Measurements from ENCODE around the gene NOL12. TPM values are rescaled to one million over a fixed set of nuclear protein-coding genes. Genes with fewer than 3 reads are reported as not detected.

The NOL12 gene
- total RNA-seq, 1 donor from 2014 or later = 28.2 TPM

- H3K36me3 ChIP-seq = peaks cover 0 to 8% of the 10 kb centered on the region in 2 donors
- peak overlapping the region; percentile 42 for H3K27ac ChIP-seq
- H3K4me3 ChIP-seq = no peak overlapping the region
- no peaks in the 10 kb centered on the region for H3K9me3 ChIP-seq
- TF ChIP-seq POLR2AphosphoS5 (IDR thresholded peaks at IDR 0.05; ENCODE audit: insufficient read depth in 1 of 2, low read depth in 1 of 2) = no peak
- no peak for TF ChIP-seq POLR2A (IDR thresholded peaks at IDR 0.05)
- TF ChIP-seq, protein P1, sequence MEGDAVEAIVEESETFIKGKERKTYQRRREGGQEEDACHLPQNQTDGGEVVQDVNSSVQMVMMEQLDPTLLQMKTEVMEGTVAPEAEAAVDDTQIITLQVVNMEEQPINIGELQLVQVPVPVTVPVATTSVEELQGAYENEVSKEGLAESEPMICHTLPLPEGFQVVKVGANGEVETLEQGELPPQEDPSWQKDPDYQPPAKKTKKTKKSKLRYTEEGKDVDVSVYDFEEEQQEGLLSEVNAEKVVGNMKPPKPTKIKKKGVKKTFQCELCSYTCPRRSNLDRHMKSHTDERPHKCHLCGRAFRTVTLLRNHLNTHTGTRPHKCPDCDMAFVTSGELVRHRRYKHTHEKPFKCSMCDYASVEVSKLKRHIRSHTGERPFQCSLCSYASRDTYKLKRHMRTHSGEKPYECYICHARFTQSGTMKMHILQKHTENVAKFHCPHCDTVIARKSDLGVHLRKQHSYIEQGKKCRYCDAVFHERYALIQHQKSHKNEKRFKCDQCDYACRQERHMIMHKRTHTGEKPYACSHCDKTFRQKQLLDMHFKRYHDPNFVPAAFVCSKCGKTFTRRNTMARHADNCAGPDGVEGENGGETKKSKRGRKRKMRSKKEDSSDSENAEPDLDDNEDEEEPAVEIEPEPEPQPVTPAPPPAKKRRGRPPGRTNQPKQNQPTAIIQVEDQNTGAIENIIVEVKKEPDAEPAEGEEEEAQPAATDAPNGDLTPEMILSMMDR (IDR thresholded peaks at IDR 0.05) = no peak
- peaks cover 46% of the 10 kb centered on the region for H3K4me1 ChIP-seq
- DNase-seq (ENCODE audit: extremely low spot score in 2 of 2) = no peak
- no peaks in the 10 kb centered on the region for H3K27me3 ChIP-seq
- intact Hi-C loops (cut with DNase I) = loop anchor here (5.0 kb wide), 2 partner anchors 54 to 66 kb away; no protein-coding TSS in a partner anchor
Observed at GRCh38 chr22:37681001-37681424, 5.1 kb upstream of the NOL12 start.

- Histone ChIP-seq H3K9me3 (no peaks in the 10 kb centered on the region), H3K27ac (peak overlapping the region; percentile 42), H3K27me3 (no peaks in the 10 kb centered on the region), H3K36me3 (peaks cover 0 to 8% of the 10 kb centered on the region in 2 donors), H3K4me1 (peaks cover 40% of the 10 kb centered on the region), H3K4me3 (no peak overlapping the region)
- no peak for TF ChIP-seq POLR2AphosphoS5 (IDR thresholded peaks at IDR 0.05; ENCODE audit: insufficient read depth in 1 of 2, low read depth in 1 of 2)
- TF ChIP-seq POLR2A (IDR thresholded peaks at IDR 0.05) = no peak
- TF ChIP-seq, protein P1 (IDR thresholded peaks at IDR 0.05) = peak; percentile 52 to 94 (median 78)
- DNase-seq (ENCODE audit: extremely low spot score in 2 of 2) = no peak
- intact Hi-C loops (cut with DNase I) = loop anchor here (5.0 kb wide), 2 partner anchors 54 to 66 kb away; no protein-coding TSS in a partner anchor
Observed at GRCh38 chr22:37681556-37682049, 4.5 kb upstream of the NOL12 start.

DNA sequence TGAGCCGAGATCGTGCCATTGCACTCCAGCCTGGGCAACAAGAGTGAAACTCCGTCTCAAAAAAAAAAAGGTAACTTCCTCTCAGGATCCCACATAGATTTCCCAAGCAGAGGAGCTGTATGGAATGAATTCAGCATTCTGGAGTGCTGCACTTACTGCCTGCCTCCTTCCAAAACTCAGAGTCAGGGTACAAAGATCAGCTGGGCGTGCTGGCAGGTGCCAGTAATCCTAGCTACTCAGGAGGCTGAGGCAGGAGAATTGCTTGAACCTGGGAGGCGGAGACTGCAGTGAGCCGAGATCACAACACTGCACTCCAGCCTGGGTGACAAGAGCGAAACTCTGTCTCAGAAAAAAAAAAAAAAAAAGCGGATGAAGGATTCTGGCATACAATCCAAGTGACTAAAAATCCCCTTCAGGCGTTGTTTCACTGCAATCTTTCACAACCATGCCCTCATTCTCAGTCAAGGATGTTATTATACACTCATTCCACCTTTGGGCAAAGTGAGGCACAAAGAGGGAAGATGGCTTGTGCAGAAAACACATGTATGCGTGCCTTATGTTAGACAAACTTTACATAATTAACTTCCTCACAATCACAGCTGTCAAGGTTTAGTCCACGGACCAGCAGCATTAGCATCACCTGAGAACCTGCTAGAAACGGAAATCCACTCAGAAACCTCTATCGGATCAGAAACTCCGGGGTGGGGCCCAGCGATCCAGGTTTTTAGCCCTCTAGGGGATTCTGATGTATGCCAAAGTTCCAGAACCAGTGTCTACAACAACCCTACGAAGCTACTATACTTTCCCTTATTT lies 1.1 kb upstream of the NOL12 start:
- no peaks in the 10 kb centered on the region for H3K27me3 ChIP-seq
- H3K27ac ChIP-seq = no peak overlapping the region
- H3K4me3 ChIP-seq = no peak overlapping the region
- TF ChIP-seq, protein P1 (IDR thresholded peaks at IDR 0.05) = no peak
- TF ChIP-seq POLR2A (IDR thresholded peaks at IDR 0.05) (no peak), POLR2AphosphoS5 (IDR thresholded peaks at IDR 0.05; ENCODE audit: insufficient read depth in 1 of 2, low read depth in 1 of 2) (no peak)
- peaks cover 0 to 2% of the 10 kb centered on the region in 2 donors for H3K36me3 ChIP-seq
- no peaks in the 10 kb centered on the region for H3K9me3 ChIP-seq
- peaks cover 23% of the 10 kb centered on the region for H3K4me1 ChIP-seq
- DNase-seq (ENCODE audit: extremely low spot score in 2 of 2) = no peak
- intact Hi-C loops (cut with DNase I) = loop anchor here (5.0 kb wide), 2 partner anchors 58 to 62 kb away; no protein-coding TSS in a partner anchor

- H3K27ac ChIP-seq = no peak overlapping the region
- peaks cover 0 to 41% of the 10 kb centered on the region in 2 donors for H3K36me3 ChIP-seq
- no peak overlapping the region for H3K4me3 ChIP-seq
- intact Hi-C loops (cut with DNase I) = no loop called here
- no peaks in the 10 kb centered on the region for H3K9me3 ChIP-seq
- TF ChIP-seq, protein P1 (IDR thresholded peaks at IDR 0.05) = no peak
- TF ChIP-seq POLR2AphosphoS5 (IDR thresholded peaks at IDR 0.05; ENCODE audit: insufficient read depth in 1 of 2, low read depth in 1 of 2) (no peak), POLR2A (IDR thresholded peaks at IDR 0.05) (no peak)
- H3K4me1 ChIP-seq = peaks cover 12% of the 10 kb centered on the region
- DNase-seq (ENCODE audit: extremely low spot score in 2 of 2) = no peak
- H3K27me3 ChIP-seq = no peaks in the 10 kb centered on the region
Observed at GRCh38 chr22:37690407-37690806, 4.3 kb downstream of the NOL12 start.
